HG02938 (cell line): ENCODE data around the gene ELAC2.

Experiments
- ATAC-seq: cut with Tn5 transposase; IDR thresholded peaks from one replicate; pipeline ENCODE4 v1.9.1; 2021; ENCODE audit warnings: mild to moderate bottlenecking, moderate library complexity; ENCODE audit not compliant: unreplicated experiment

Gene ELAC2

DNA sequence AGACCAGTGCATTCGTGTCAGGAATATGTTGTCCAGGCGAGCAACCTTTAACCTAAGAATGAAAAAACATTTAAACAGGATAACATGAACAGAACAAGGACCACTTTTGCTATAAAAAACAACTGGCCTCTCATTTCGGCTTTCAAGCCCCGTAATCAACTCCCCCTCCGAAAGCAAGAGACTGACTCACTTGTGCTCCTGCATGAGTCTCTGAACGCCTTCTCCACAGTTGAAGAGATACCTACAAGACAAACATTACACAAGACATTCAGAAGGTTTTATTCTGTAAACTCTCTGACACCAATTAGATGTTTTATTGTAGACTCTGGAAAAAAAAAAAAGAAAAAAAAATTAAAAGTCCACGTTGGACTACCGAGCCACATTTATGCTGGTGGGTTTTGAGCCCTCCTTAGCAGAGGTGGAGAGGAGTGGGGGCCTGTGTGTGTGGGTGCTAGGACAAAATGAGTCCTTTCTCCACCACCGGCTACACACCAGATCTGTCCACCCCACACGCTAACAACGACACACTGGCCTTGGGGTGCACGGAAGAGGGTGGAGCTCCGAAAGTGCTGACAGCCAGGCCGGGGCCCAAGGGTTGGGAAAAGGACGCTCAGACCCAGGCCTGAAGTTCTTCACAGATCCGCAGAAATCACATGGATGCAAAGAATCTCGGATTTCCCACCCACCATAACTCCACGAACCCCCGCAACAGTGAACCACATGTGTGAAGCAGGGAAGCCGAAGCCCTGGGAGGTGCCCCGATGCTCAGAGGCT lies 759 bp downstream of the ELAC2 start:
- peak; percentile 26 for ATAC-seq

DNA sequence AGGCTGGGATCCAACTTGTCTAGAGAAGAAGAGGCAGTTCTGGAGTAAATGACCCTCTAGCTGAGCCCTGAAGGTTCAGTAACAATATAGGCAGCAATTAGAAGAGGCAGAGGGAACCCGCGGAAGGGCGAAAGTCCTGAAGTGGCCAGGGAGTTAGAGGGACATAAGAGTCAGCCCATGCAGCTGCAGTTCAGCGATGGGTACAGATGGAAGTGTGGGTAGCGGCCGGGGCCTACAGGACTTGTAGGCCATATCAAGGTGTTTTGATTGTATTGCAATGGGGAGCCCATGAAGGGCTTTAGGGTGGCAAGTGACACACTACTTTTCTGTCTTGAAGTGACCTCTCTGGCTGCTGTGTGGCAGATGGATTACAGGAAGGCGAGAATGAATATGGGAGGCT lies 3.0 kb downstream of the ELAC2 start:
- ATAC-seq: no peak

DNA sequence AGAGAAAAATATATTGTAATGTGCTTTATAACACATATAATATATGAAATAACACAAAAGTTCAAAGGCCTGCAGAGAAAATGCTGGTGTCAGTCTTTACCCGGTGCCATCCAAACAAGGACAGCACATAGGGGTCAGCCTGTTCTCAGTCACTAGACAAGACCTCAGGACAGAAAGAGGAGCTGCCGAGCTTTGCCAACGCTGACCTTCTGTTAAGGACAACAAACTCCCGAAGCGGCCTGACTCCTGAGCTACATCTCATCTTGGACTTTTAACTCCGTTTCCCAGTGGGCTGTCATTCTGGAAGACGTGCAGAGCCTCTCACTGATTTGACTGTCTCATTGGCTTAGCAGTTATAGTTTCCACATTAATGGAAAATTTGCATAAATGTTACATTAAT lies 6.9 kb downstream of the ELAC2 start:
- ATAC-seq: no peak

DNA sequence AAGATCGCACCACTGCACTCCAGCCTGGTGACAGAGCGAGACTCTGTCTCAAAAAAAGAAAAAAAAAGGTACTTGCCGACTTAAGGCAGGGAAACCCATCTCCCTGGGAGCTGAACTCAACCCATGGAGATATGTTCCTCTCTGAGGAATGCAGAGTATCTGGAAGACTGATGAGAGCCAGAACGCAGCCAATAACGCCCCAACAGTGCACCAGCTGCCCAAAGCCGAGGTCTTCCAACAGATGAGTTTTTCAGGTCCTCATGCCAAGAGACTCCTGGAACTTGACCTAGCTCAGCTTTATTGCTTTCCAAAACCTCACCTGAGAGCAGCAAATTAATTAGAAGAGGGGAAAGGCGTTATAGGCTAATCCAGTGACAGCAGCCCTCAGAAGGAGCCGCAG lies 9.4 kb downstream of the ELAC2 start:
- ATAC-seq: no peak

DNA sequence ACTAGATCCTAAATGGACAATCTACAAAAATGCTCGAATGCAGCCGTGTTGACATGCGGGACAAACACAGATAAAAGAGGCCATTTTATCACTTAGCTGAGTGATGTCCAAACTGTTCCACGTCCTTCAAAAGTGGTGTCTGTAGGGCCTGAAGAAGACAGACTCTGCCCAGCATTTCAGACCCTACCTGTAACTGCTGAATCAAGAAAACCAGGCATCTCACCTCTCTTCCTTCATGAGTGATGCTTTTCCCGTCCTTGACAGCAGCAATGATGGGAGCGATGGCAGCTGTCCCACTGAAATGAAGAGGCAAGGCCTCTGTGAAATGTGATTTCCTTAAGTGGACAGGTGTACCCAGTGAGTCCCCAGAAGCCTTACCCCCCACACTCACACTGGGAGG lies 12.3 kb downstream of the ELAC2 start:
- no peak for ATAC-seq

DNA sequence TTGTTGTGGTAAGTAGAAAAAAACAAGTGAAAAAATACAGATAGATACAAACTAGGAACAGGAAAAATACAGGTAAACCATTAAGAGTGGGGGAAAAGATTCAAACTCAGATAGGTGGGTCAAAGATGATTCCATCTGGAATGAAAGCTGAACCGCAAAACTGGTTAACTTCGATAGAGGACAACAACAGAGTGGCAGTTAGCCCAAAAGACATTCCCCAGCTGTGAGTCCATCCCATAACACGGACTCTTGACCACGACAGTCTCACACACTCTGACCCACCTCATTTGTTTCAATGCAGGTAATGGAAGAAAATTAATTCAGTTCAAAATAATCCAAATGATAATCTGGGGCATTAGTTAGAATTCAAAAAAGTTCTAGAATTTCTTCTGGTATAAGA lies 13.5 kb downstream of the ELAC2 start:
- no peak for ATAC-seq

DNA sequence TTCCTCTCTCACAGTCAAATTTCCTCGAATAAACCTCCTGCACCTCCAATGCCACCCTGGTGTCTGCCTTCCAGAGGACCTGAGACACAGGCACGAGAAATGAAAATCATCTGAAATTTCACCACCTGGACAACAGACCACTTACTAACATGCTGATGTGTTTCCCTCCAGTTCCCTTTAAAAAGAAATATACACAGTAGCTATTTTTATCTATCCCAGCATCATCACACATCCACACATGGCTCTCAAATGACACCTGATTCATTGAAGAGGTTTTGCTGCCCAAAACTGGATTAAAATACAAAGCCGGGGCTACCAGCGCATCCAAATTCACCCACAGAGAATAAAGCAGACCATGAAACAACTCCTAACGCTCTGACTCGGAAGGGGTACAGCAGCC lies 13.9 kb downstream of the ELAC2 start:
- no peak for ATAC-seq

DNA sequence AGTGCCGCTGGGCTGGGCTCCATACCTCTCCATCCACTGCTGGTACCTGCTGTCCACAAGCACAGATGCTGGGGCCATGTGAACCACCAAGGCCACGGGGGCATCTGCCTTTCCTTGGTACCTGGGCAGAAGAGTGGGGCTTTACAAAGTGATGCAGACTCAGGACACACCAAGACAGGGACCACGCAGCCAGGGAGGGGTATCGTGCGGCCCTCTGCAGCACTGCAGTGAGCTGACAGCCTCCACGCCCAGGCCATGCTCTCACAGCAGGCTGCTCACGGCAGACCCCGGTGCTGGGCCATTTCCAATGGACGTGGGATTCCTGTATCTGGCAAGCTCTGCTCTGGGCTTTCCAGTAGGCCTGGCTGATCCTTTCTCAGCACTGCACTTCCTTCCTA lies 14.4 kb downstream of the ELAC2 start:
- no peak for ATAC-seq

DNA sequence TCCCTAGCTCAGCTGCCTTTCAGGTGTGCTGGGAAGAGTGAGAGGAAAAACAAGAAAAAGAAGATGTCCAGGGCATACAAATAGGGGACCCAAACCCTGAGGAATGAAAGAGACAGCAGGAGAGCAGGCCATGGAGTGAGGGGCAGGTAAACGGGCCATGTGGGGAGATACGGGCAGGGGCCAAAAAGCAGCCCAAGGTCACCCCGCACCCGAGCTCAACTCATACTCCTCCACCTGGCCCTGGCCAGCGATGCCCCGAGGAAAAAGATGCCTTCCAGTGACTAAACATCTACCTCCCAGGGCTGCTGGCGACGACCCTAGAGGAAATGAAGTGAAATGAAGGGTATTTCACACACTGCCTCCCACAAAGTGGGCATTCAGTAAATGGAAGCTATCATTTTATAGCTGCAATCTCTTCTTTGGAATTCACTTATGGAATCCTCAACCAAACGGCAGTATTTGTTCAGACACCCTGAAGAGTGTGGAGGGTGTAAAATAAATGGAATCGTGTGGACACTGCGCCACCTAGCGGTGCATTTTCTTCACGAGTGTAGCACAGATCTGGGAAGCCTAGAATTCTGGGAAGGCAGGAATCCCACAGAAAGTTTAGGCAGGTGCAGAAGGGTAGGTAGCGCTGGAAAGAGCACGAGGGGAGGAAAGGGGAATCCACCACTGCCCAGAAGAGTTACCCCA lies 14.9 kb downstream of the ELAC2 start:
- no peak for ATAC-seq

DNA sequence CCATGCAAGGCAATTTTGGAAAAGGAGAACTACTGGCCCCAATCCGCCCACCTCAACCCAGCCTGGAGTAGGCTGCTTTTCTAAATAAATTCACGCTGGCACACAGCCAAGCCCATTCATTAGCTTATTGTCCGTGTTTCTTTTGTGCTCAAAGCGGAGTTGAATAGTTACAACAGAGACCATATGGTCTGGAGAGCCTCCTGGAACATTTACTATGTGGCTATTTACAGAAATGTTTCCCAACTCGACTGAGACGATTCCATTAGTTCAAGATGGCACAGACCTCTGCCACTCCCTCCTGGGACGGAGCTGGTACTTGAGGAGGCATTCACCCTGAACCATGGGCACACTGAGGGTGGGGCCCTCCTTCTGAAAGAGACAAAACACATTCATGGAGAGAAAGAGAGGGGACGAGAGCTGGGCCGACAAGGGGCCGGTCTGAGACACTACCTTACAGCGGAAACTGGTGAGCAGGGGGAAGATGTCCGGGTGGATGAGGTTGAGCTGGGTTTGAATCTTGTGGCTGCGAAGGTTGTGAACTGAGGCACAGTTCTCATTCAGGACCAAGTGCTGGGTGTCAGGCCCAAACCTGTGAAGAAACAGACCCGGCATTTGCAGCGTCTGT lies 15.7 kb downstream of the ELAC2 start:
- ATAC-seq: no peak

DNA sequence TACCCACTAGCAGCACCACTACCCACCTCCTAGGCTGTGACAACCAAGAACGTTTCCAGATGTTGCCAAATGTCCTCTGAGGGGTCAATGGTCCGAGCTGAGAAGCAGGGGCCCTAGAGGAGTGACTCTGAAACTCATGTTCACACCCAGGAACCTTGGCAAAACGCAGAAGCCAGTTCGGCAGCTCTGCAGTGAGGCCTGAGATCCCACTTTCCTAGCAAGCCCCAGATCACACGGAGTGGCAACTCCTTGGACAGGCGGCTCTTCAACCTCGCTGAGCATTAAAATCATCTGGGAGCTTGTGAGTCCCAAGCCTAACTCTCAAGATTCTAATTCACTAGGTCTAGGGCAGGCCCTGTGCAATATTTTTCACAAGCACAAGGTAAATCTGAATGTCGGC lies 17.3 kb downstream of the ELAC2 start:
- ATAC-seq: no peak

DNA sequence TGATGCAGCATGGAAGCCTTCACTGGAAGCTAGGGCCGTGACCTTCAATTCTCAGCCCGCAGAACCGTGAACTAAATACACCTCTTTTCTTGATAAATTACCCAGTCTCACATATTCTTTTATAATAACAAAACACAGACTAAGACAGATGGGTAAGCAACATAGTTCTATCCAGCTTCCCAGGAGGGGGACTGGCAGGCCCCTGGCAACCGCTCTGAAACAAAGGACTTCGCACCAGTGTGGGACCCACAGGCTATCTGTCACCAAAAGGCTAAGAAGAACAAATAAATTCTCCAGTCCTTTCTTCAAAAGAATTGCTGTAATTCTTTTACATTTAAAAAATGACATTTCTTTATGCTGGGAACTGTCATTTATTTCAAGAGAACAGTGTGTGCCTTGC lies 19.0 kb downstream of the ELAC2 start:
- ATAC-seq: no peak

DNA sequence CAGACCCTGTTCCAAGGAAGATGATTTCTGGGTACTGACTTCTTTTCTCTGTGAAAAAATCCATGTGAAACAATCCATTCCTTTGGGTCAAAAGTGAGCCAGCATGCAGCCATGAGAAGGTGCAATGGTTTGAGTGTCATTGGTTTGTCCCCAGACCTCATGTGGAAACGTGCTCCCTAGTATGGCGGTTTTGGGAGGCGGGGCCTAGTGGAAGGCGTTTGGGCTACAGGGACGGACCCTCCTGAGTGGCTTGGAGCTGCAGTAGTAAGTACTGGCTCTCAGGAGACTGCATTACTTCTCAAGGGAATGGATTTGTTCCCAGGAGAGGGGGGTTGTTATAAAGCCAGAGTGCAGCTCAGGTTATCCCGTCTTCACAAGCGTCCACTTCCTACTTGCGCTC lies 19.4 kb downstream of the ELAC2 start:
- no peak for ATAC-seq

DNA sequence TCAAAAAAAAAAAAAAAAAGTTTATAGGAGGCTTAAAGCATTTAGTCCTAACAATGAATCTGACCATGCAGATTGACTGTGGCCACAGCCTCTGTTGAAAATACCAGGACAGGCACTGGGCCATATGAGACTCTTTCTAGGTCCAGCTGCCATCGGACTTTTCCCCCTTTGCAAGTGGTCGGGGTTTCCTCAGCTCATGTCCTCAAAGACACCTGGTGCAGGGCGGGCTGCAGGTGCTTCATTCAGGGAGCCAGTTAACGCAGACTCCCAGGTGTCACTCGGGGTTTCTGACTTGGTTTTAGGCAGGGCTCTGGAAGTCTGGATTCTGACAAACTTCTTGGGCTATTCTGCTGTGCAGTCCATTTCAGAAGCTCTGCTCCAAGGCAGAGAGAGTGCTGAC lies 20.9 kb downstream of the ELAC2 start:
- no peak for ATAC-seq

DNA sequence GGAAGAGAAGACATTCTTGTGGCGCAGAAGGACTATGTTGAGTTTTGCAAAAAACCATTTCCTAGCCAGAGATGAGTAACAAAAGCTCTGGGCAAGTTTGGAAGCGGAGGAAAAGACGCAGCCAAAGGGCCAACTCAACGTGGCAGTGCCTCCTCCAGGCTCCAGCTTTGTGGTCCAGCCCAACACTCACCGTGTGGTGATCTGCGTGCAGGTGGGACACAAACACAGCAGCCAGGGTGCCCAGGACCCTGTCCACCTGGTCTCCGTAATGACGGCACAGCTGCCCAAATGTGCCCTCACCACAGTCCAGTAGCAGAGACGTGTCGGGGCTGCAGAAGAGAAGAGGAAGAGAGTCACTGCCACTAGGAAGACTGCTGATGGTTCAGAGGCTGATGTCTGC lies 21.5 kb downstream of the ELAC2 start:
- ATAC-seq: no peak

DNA sequence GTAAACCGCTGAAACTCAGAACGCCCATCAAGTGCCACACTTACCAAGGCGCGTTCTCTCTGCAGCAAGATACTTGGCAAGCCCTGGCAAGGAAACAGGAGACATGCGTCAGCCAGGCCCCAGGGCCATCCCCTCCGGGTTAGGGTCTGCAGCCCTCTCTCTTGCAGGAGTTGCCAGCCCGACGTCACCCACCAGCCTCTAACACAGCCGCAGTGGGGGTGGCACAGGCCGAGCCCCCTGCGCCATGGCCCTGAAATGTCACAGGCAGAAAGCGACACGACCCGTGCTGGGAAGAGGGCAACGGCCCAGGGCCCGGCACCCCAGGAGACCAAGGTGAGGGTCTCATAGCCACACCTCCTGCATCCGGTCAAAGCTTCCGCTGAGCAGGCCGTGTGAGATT lies 21.9 kb downstream of the ELAC2 start:
- ATAC-seq: no peak

DNA sequence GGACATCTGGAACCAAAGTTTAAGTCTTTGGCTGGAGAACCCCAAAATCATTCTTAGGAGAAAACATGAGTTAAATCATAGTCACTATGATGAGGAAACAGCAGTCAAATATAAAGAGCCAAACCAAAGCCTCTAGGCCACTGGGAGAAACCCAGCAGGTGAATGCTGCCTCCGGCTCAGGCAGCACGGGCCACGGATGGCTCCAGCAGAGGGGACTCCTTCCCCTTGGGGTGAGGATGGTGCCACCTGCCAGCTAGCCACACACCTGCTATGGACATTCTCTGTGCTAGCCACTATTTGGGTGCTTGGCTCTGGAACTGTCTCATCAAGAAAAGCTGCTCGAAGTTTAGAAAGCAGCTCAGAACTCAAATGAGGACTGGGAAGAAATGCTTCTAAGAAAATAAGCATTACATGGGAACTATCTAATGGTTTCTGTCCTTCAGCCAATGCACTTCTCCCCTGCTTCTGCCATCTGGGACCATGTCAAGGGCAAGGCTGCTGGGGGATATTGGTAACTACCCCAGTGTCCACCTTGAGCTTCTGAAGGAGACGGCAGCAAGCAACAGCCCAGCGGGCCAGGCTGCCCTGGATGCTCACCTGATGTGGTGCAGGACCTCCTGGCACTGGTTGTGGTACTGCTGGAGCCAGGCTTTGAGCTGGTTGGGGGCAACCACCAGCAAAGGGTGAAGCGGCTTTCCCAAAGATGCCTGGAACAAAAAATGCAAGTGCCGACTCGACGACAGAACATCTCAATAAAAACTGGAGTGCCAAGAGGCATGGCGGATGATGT lies 22.5 kb downstream of the ELAC2 start:
- ATAC-seq: no peak

DNA sequence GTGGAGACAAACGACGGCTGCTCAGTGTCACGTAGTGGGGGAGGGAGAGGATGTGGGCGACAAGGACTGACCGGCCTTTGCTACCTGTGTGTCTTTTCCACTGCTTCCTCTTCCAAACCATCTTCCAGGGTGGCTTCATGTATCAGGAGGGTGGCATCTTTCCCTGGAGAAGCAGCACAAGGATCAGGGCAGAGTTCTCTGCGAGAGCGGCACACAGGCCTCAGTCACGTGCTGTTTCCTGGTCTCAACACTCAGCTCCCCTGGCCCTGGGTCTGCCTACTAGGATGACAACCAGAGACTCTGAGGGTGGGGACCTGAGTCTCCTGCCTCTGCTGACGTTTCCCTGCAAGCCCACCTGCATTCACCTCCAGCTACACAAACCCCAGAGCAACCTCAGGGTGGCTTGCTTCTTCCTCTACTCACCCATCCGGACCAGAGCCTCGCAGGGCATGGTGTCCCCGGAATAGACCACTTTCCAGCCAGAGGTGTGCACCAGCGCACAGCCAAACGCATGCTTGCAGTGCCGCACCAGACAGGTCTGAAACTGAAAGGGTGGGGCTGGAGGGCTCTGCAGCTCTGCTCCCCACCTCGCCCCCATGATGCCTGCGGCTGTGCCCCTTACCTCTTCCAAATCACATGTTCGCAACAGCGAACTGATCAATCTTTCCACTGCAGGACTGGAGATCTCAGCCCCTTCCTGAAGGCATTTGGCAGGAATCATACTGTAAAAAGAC lies 23.3 kb downstream of the ELAC2 start:
- no peak for ATAC-seq

DNA sequence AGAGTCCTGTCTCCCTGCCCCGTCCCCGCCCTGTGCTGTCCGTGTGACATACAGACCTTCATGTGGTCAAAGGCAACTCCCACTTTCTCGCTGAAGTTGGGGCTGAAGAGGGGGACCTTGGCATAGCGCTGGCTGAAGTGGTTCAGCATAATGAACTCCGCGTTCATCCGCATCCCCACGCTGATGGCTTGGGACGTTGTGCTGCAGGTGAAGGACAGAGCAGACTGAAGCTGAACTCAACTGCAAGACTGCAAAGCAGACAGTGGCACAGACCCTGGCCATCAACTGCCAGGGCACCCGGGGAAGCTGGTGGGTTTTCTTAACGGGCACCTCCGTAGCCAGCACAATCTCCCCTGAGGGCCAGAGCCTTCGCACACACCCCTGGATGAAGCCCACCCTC lies 24.2 kb downstream of the ELAC2 start:
- ATAC-seq: no peak

DNA sequence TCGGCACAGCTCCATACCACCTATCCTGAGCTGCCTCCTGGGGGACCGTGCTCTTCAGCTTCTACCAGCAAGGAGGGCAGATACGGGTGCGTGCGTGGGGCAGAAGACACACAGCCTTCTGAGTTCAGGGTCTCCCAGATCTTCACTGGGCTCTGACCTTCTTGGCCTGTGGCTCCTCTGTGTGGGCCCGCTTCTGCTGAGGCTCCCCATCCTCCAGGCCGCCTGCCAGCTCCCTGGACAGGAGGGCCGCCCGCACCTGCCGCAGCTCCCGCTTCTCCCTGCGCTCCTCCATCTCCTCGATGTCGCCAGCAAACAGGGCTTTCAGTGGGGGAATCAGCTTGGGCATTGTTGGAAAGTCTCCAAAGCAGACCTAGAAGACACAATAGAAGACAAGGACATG lies 25.2 kb downstream of the ELAC2 start:
- ATAC-seq: no peak

DNA sequence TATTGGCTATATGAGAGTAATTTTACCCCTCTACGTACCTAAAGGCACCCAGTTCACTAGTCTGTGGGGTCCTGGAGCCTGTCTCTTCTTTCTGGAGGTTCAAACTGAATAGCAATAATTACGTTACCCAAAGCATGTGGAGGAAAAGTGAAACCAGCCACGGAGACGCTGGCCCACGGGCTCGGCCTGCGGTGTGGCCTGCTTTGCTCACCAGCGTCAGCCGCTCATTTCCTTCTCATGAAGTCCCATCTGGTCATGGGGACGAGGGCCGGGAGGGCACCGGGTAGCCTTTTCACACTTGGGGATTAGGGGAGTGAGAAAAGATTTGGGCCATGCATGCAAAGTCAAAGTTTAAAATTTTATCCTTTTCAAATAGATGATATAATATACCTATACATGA lies 26.9 kb downstream of the ELAC2 start:
- no peak for ATAC-seq
